ENCODE measurements around the gene HYAL4.

- TF ChIP-seq CTCF (IDR thresholded peaks at IDR 0.05) (peak in 1 of 6 experiments; percentile 15), POLR2A (IDR thresholded peaks at IDR 0.05) (no peak)
These were observed 71.3 kb downstream of the HYAL4 start for GRCh38 chr7:123916240-123916724.
